Measurements from ENCODE around the gene SLX9.

DNA sequence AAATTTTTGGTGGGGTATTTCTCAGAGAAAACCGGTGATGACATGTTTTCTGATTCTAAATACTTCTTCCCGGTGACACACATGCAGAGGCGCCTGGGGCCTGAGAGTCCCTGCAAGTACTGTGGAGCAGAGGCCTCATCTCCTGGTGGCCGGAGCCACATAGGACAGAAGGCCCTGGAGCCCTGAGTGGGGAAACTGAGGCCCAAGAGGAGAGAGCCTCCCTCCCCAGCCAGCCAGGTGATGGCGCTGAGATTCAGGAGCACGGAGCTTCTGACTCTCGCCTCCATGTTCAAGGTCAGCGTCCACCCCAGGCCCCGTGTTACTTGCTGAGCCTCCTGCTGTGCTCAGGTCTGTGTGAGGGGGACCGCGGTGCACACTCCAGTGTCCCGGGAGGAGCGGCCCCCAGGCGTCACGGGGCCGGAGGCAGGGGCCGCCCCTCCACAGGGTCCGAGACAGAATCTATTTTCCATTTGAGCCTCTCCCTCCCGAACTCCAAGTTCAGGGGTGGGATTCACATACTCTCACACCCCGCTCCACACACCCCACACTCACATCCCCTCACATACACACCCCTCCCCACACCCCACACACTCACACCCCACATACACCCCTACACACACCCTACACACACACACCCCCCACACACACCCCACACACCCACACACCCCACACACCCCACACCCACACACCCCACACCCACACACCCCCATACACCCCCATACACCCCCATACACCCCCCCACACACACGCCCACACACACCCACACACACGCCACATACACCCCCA lies 43.8 kb downstream of the SLX9 start:
- TF ChIP-seq, protein P1, sequence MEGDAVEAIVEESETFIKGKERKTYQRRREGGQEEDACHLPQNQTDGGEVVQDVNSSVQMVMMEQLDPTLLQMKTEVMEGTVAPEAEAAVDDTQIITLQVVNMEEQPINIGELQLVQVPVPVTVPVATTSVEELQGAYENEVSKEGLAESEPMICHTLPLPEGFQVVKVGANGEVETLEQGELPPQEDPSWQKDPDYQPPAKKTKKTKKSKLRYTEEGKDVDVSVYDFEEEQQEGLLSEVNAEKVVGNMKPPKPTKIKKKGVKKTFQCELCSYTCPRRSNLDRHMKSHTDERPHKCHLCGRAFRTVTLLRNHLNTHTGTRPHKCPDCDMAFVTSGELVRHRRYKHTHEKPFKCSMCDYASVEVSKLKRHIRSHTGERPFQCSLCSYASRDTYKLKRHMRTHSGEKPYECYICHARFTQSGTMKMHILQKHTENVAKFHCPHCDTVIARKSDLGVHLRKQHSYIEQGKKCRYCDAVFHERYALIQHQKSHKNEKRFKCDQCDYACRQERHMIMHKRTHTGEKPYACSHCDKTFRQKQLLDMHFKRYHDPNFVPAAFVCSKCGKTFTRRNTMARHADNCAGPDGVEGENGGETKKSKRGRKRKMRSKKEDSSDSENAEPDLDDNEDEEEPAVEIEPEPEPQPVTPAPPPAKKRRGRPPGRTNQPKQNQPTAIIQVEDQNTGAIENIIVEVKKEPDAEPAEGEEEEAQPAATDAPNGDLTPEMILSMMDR (IDR thresholded peaks at IDR 0.05; ENCODE audit: insufficient read depth, low read depth, low read length), result no peak
- no peak for TF ChIP-seq EZH2 (IDR thresholded peaks at IDR 0.05; ENCODE audit: insufficient read depth, low read length)

Measured in astrocyte (in vitro differentiated cells and primary cell).